Neural progenitor cell (in vitro differentiated cells): Measurements from ENCODE around the gene ZNF862. TPM values are rescaled to one million over a fixed set of nuclear protein-coding genes. Genes with fewer than 3 reads are reported as not detected.

Experiments
- DNase-seq: peaks from one replicate; pipeline ENCODE4 v3.0.0-alpha.2; 2016; ENCODE audit warnings: low spot score
- H2AFZ ChIP-seq: fragments of 200-600 bp; sonication (generic); replicated peaks from 2 replicates; pipeline ENCODE4 v1.6.1; 2016; ENCODE audit warnings: antibody characterized with exemption
- H3F3A ChIP-seq: fragments of 200-600 bp; sonication (generic); 2 replicates; pipeline ENCODE4 v1.6.1; 2016; ENCODE audit warnings: antibody characterized with exemption, low read depth
- H3K27ac ChIP-seq: fragments of 200-600 bp; sonication (generic); 2 replicates; pipeline ENCODE4 v1.5.1; 2016; ENCODE audit warnings: mild to moderate bottlenecking
- H3K27me3 ChIP-seq: fragments of 200-600 bp; sonication (generic); 2 replicates; pipeline ENCODE4 v1.6.1; 2016; ENCODE audit warnings: mild to moderate bottlenecking, moderate library complexity
- H3K36me3 ChIP-seq: fragments of 200-600 bp; sonication (generic); 2 replicates; pipeline ENCODE4 v1.5.1; 2016
- H3K4me1 ChIP-seq: fragments of 200-600 bp; sonication (generic); 2 replicates; pipeline ENCODE4 v1.6.1; 2016; ENCODE audit warnings: mixed run types
- H3K4me2 ChIP-seq: fragments of 200-600 bp; sonication (generic); 2 replicates; pipeline ENCODE4 v1.6.1; 2016
- H3K4me3 ChIP-seq: fragments of 200-600 bp; sonication (generic); 2 replicates; pipeline ENCODE4 v1.5.1; 2016
- H3K79me2 ChIP-seq: fragments of 200-600 bp; sonication (generic); 2 replicates; pipeline ENCODE4 v1.6.1; 2016; ENCODE audit warnings: low read depth
- H3K9ac ChIP-seq: fragments of 200-600 bp; sonication (generic); 2 replicates; pipeline ENCODE4 v1.6.1; 2016
- H3K9me3 ChIP-seq: fragments of 200-600 bp; sonication (generic); 2 replicates; pipeline ENCODE4 v1.5.1; 2016; ENCODE audit warnings: low read depth
- H4K20me1 ChIP-seq: fragments of 200-600 bp; sonication (generic); 2 replicates; pipeline ENCODE4 v1.6.1; 2016; ENCODE audit warnings: low read depth
- H3K27ac Mint-ChIP-seq: 3 replicates; pipeline ENCODE4 v1.8.0; 2021; ENCODE audit warnings: mixed read lengths
- H3K27me3 Mint-ChIP-seq: 2 replicates; pipeline ENCODE4 v1.8.0; 2022; ENCODE audit warnings: low read depth, mild to moderate bottlenecking, inconsistent platforms, moderate library complexity, mixed read lengths; ENCODE audit not compliant: insufficient read depth
- H3K36me3 Mint-ChIP-seq: 3 replicates; pipeline ENCODE4 v1.8.0; 2021; ENCODE audit warnings: mixed read lengths
- H3K4me1 Mint-ChIP-seq: 3 replicates; pipeline ENCODE4 v1.8.0; 2021; ENCODE audit warnings: mixed read lengths
- H3K4me3 Mint-ChIP-seq: 3 replicates; pipeline ENCODE4 v1.8.0; 2021; ENCODE audit warnings: mild to moderate bottlenecking, moderate library complexity, mixed read lengths
- H3K9me3 Mint-ChIP-seq: 3 replicates; pipeline ENCODE4 v1.8.0; 2020; ENCODE audit warnings: mixed read lengths
- CTCF ChIP-seq: fragments of 200-600 bp; sonication (generic); IDR thresholded peaks from 2 replicates; pipeline ENCODE4 v1.5.1; 2017; ENCODE audit warnings: antibody characterized with exemption, mild to moderate bottlenecking
- EZH2 ChIP-seq: fragments of 200-600 bp; sonication (generic); IDR thresholded peaks from 2 replicates; pipeline ENCODE4 v1.6.1; 2017; ENCODE audit warnings: antibody characterized with exemption, mild to moderate bottlenecking, moderate library complexity
- EZH2phosphoT487 ChIP-seq: fragments of 200-600 bp; sonication (generic); IDR thresholded peaks from 2 replicates; pipeline ENCODE4 v1.6.1; 2017; ENCODE audit warnings: antibody characterized with exemption
- total RNA-seq: library from RNA; depleted of rRNA; stranded (reverse); fragments of >200 nt; gene quantifications from 2 replicates; pipeline ENCODE4 v1.2.3, GENCODE V29; 2015; ENCODE audit warnings: low replicate concordance

The ZNF862 gene
- total RNA-seq, 1 donor from 2014 or later: 5.9 TPM

GRCh38 chr7:149850007-149850594 lies 11.9 kb downstream of the ZNF862 start:
- no peak overlapping the region for H3K9ac ChIP-seq
- peaks cover 15% of the 10 kb centered on the region for H3K4me1 Mint-ChIP-seq
- H2AFZ ChIP-seq: no peak overlapping the region
- peak overlapping the region; percentile 10 for H3K4me2 ChIP-seq
- no peaks in the 10 kb centered on the region for H3K9me3 Mint-ChIP-seq
- peaks cover 14% of the 10 kb centered on the region for H3F3A ChIP-seq
- no peaks in the 10 kb centered on the region for H4K20me1 ChIP-seq
- peaks cover 6% of the 10 kb centered on the region for H3K27me3 Mint-ChIP-seq
- no peak overlapping the region for H3K27ac ChIP-seq
- peaks cover 8% of the 10 kb centered on the region for H3K36me3 Mint-ChIP-seq
- no peak overlapping the region for H3K27ac Mint-ChIP-seq
- H3K27me3 ChIP-seq: no peaks in the 10 kb centered on the region
- no peak for DNase-seq
- no peak for TF ChIP-seq CTCF
- no peak for TF ChIP-seq EZH2
- no peak for TF ChIP-seq EZH2phosphoT487
- H3K36me3 ChIP-seq: no peaks in the 10 kb centered on the region
- no peaks in the 10 kb centered on the region for H3K9me3 ChIP-seq
- H3K4me3 Mint-ChIP-seq: no peak overlapping the region
- H3K79me2 ChIP-seq: no peaks in the 10 kb centered on the region
- H3K4me3 ChIP-seq: no peak overlapping the region
- peaks cover 14% of the 10 kb centered on the region for H3K4me1 ChIP-seq

GRCh38 chr7:149850716-149851115 lies 12.5 kb downstream of the ZNF862 start:
- TF ChIP-seq EZH2phosphoT487 (no peak), EZH2 (no peak), CTCF (no peak)
- Mint-ChIP-seq H3K27me3 (peaks cover 6% of the 10 kb centered on the region), H3K4me3 (no peak overlapping the region), H3K27ac (no peak overlapping the region), H3K36me3 (peaks cover 5% of the 10 kb centered on the region), H3K4me1 (peaks cover 21% of the 10 kb centered on the region), H3K9me3 (no peaks in the 10 kb centered on the region)
- Histone ChIP-seq H3K4me2 (no peak overlapping the region), H3K9ac (no peak overlapping the region), H2AFZ (no peak overlapping the region), H3K27me3 (no peaks in the 10 kb centered on the region), H3K4me1 (peaks cover 20% of the 10 kb centered on the region), H3K27ac (no peak overlapping the region), H4K20me1 (no peaks in the 10 kb centered on the region), H3K79me2 (no peaks in the 10 kb centered on the region), H3K4me3 (no peak overlapping the region), H3F3A (peaks cover 17% of the 10 kb centered on the region), H3K36me3 (no peaks in the 10 kb centered on the region), H3K9me3 (no peaks in the 10 kb centered on the region)
- no peak for DNase-seq

- no peak overlapping the region for H2AFZ ChIP-seq
- Mint-ChIP-seq H3K36me3 (peaks cover 5% of the 10 kb centered on the region), H3K4me3 (no peak overlapping the region), H3K27me3 (peaks cover 6% of the 10 kb centered on the region), H3K4me1 (peaks cover 28% of the 10 kb centered on the region), H3K9me3 (no peaks in the 10 kb centered on the region), H3K27ac (no peak overlapping the region)
- no peak for TF ChIP-seq EZH2
- TF ChIP-seq EZH2phosphoT487: no peak
- TF ChIP-seq CTCF: no peak
- H4K20me1 ChIP-seq: no peaks in the 10 kb centered on the region
- no peak overlapping the region for H3K4me2 ChIP-seq
- no peak overlapping the region for H3K4me3 ChIP-seq
- H3K27me3 ChIP-seq: no peaks in the 10 kb centered on the region
- peaks cover 17% of the 10 kb centered on the region for H3F3A ChIP-seq
- H3K27ac ChIP-seq: no peak overlapping the region
- no peaks in the 10 kb centered on the region for H3K36me3 ChIP-seq
- DNase-seq: no peak
- no peaks in the 10 kb centered on the region for H3K79me2 ChIP-seq
- H3K4me1 ChIP-seq: peaks cover 21% of the 10 kb centered on the region
- H3K9me3 ChIP-seq: no peaks in the 10 kb centered on the region
- H3K9ac ChIP-seq: no peak overlapping the region
Measured at GRCh38 chr7:149851449-149851848, 13.3 kb downstream of the ZNF862 start.
